DND-41 (cell line): ENCODE measurements around the gene EPN1.

Source experiments
- CTCF ChIP-seq: IDR thresholded peaks from 2 replicates; pipeline ENCODE4 v1.5.1; 2012; ENCODE audit warnings: borderline replicate concordance, low read length, moderate library complexity, mild to moderate bottlenecking; ENCODE audit not compliant: poor library complexity, severe bottlenecking; ENCODE audit errors: extremely low read depth
- EZH2 ChIP-seq: IDR thresholded peaks from 3 replicates; pipeline ENCODE4 v1.6.1; 2012; ENCODE audit warnings: borderline replicate concordance, low read depth, mild to moderate bottlenecking, moderate library complexity, low read length, inconsistent platforms; ENCODE audit not compliant: severe bottlenecking

GRCh38 chr19:55663846-55664536 is 11.0 kb upstream of the EPN1 start:
- TF ChIP-seq CTCF (no peak), EZH2 (no peak)
